ENCODE results near the gene NDUFC2. TPM values are rescaled to one million over a fixed set of nuclear protein-coding genes. Genes with fewer than 3 reads are reported as not detected.
"Not testable (repeated sequence)": the region's sequence is repeated elsewhere in the genome, so short reads cannot be mapped to it uniquely, and the experiment has no call there.

The NDUFC2 gene
- total and polyA plus RNA-seq, 4 donors: 55.7 to 190 (median 171) TPM

GRCh38 chr11:78099666-78100065 is 20.0 kb upstream of the NDUFC2 start:
- DNase-seq (no peak), ATAC-seq (ENCODE audit: insufficient read depth, low FRiP score) (no peak)
- H3K36me3 ChIP-seq (ENCODE audit: control insufficient read depth in 4 of 4, insufficient read depth in 4 of 4, low read length in 4 of 4): peaks cover 5 to 22% (median 12%) of the 10 kb centered on the region in 4 donors
- H3K9me3 ChIP-seq (ENCODE audit: control insufficient read depth in 4 of 4, insufficient read depth in 3 of 4, low read length in 3 of 4): no peaks in the 10 kb centered on the region
- peaks cover 0 to 2% (median 0%) of the 10 kb centered on the region in 5 donors for H3K4me1 ChIP-seq (ENCODE audit: control insufficient read depth in 5 of 5, insufficient read depth in 5 of 5, low read length in 5 of 5)
- H3K9ac ChIP-seq (ENCODE audit: insufficient read depth in 1 of 2, low read length in 2 of 2): no peak overlapping the region
- WGBS, 2 donors: 91 to 92% methylated on average over 4 of the region's 4 CpGs
- H3K27me3 ChIP-seq (ENCODE audit: control insufficient read depth in 3 of 3, insufficient read depth in 3 of 3, low read length in 2 of 3): no peaks in the 10 kb centered on the region
- no peak overlapping the region for H3K27ac ChIP-seq (ENCODE audit: low read depth in 1 of 2, low read length in 1 of 2)
- TF ChIP-seq CTCF (IDR thresholded peaks at IDR 0.05; ENCODE audit: control extremely low read depth, extremely low read depth): no peak
- H3K4me3 ChIP-seq: no peak overlapping the region

GRCh38 chr11:78097666-78098385 is 18.2 kb upstream of the NDUFC2 start:
- Histone ChIP-seq H3K9ac (ENCODE audit: insufficient read depth in 1 of 2, low read length in 2 of 2) (no peak overlapping the region), H3K9me3 (ENCODE audit: control insufficient read depth in 4 of 4, insufficient read depth in 3 of 4, low read length in 3 of 4) (no peaks in the 10 kb centered on the region), H3K27me3 (ENCODE audit: control insufficient read depth in 3 of 3, insufficient read depth in 3 of 3, low read length in 2 of 3) (no peaks in the 10 kb centered on the region), H3K27ac (ENCODE audit: low read depth in 1 of 2, low read length in 1 of 2) (no peak overlapping the region), H3K36me3 (ENCODE audit: control insufficient read depth in 4 of 4, insufficient read depth in 4 of 4, low read length in 4 of 4) (peaks cover 5 to 26% (median 14%) of the 10 kb centered on the region in 4 donors), H3K4me3 (no peak overlapping the region), H3K4me1 (ENCODE audit: control insufficient read depth in 5 of 5, insufficient read depth in 5 of 5, low read length in 5 of 5) (peaks cover 0 to 2% (median 0%) of the 10 kb centered on the region in 5 donors)
- ATAC-seq (ENCODE audit: insufficient read depth, low FRiP score): no peak
- no peak for TF ChIP-seq CTCF (IDR thresholded peaks at IDR 0.05; ENCODE audit: control extremely low read depth, extremely low read depth)
- WGBS, 2 donors: 93 to 96% methylated on average over 7 of the region's 7 CpGs
- DNase-seq: no peak

GRCh38 chr11:78094250-78094649 is 14.6 kb upstream of the NDUFC2 start:
- TF ChIP-seq CTCF (IDR thresholded peaks at IDR 0.05; ENCODE audit: control extremely low read depth, extremely low read depth): no peak
- 76 to 87% methylated on average over 2 of the region's 2 CpGs for WGBS, 2 donors

GRCh38 chr11:78086521-78087074 is 6.9 kb upstream of the NDUFC2 start:
- not testable (repeated sequence) for H3K27ac ChIP-seq (ENCODE audit: low read depth in 1 of 2, low read length in 1 of 2); H3K9ac ChIP-seq (ENCODE audit: insufficient read depth in 1 of 2, low read length in 2 of 2); ATAC-seq (ENCODE audit: insufficient read depth, low FRiP score); DNase-seq; H3K4me3 ChIP-seq; H3K27me3 ChIP-seq (ENCODE audit: control insufficient read depth in 3 of 3, insufficient read depth in 3 of 3, low read length in 2 of 3); H3K9me3 ChIP-seq (ENCODE audit: control insufficient read depth in 4 of 4, insufficient read depth in 3 of 4, low read length in 3 of 4); H3K36me3 ChIP-seq (ENCODE audit: control insufficient read depth in 4 of 4, insufficient read depth in 4 of 4, low read length in 4 of 4)
- H3K4me1 ChIP-seq (ENCODE audit: control insufficient read depth in 5 of 5, insufficient read depth in 5 of 5, low read length in 5 of 5): peaks cover 0 to 13% (median 4%) of the 10 kb centered on the region in 5 donors
- 90 to 93% methylated on average over 6 of the region's 6 CpGs for WGBS, 2 donors

More at GRCh38 chr11:78094250-78094649, 14.6 kb upstream of the NDUFC2 start:
- Histone ChIP-seq H3K27me3 (ENCODE audit: control insufficient read depth in 3 of 3, insufficient read depth in 3 of 3, low read length in 2 of 3) (no peaks in the 10 kb centered on the region), H3K36me3 (ENCODE audit: control insufficient read depth in 4 of 4, insufficient read depth in 4 of 4, low read length in 4 of 4) (peaks cover 0 to 18% (median 5%) of the 10 kb centered on the region in 4 donors), H3K9ac (ENCODE audit: insufficient read depth in 1 of 2, low read length in 2 of 2) (no peak overlapping the region), H3K4me1 (ENCODE audit: control insufficient read depth in 5 of 5, insufficient read depth in 5 of 5, low read length in 5 of 5) (peaks cover 0 to 2% (median 0%) of the 10 kb centered on the region in 5 donors), H3K27ac (ENCODE audit: low read depth in 1 of 2, low read length in 1 of 2) (no peak overlapping the region), H3K4me3 (no peak overlapping the region), H3K9me3 (ENCODE audit: control insufficient read depth in 4 of 4, insufficient read depth in 3 of 4, low read length in 3 of 4) (no peaks in the 10 kb centered on the region)
- ATAC-seq (ENCODE audit: insufficient read depth, low FRiP score) (no peak), DNase-seq (no peak)

Measured in lung (tissue), 12 donors.